ENCODE results near the gene ATP1A2. TPM values are rescaled to one million over a fixed set of nuclear protein-coding genes. Genes with fewer than 3 reads are reported as not detected.

ATP1A2 gene
- total and polyA plus RNA-seq, 3 donors from 2014 or later, result 13.2 to 27.9 (median 14.2) TPM

GRCh38 chr1:160093624-160094290 lies 21.8 kb upstream of the ATP1A2 start:
- 82 to 87% methylated on average over 10 to 21 of the region's 21 CpGs for WGBS, 2 donors
- Histone ChIP-seq H3K4me1 (peaks cover 15% of the 10 kb centered on the region), H3K27ac (no peak overlapping the region), H3K36me3 (ENCODE audit: low read depth, missing control alignments) (no peaks in the 10 kb centered on the region), H3K4me3 (no peak overlapping the region), H3K9me3 (no peaks in the 10 kb centered on the region), H3K27me3 (no peaks in the 10 kb centered on the region)
- no peak for TF ChIP-seq POLR2A (IDR thresholded peaks at IDR 0.05)
- no peak for TF ChIP-seq CTCF (IDR thresholded peaks at IDR 0.05)
- DNase-seq, result no peak
- intact Hi-C loops (cut with DNase I; ENCODE audit: low total_unique reads), result no loop called here

- Histone ChIP-seq H3K4me3 (no peak overlapping the region), H3K4me1 (peaks cover 17% of the 10 kb centered on the region), H3K27ac (no peak overlapping the region), H3K27me3 (no peaks in the 10 kb centered on the region), H3K36me3 (ENCODE audit: low read depth, missing control alignments) (no peaks in the 10 kb centered on the region), H3K9me3 (no peaks in the 10 kb centered on the region)
- no peak for DNase-seq
- intact Hi-C loops (cut with DNase I; ENCODE audit: low total_unique reads), result no loop called here
- TF ChIP-seq CTCF (IDR thresholded peaks at IDR 0.05) (no peak), POLR2A (IDR thresholded peaks at IDR 0.05) (no peak)
- WGBS, 2 donors, result 77 to 85% methylated on average over 4 of the region's 4 CpGs
Observed at GRCh38 chr1:160094291-160094625, 21.3 kb upstream of the ATP1A2 start.

- Histone ChIP-seq H3K36me3 (ENCODE audit: low read depth, missing control alignments) (no peaks in the 10 kb centered on the region), H3K27me3 (no peaks in the 10 kb centered on the region), H3K27ac (no peak overlapping the region), H3K4me1 (peaks cover 18% of the 10 kb centered on the region), H3K4me3 (no peak overlapping the region), H3K9me3 (no peaks in the 10 kb centered on the region)
- DNase-seq, result no peak
- intact Hi-C loops (cut with DNase I; ENCODE audit: low total_unique reads), result no loop called here
- WGBS, 2 donors, result 88 to 93% methylated on average over 11 to 14 of the region's 14 CpGs
- TF ChIP-seq CTCF (IDR thresholded peaks at IDR 0.05), result no peak
- no peak for TF ChIP-seq POLR2A (IDR thresholded peaks at IDR 0.05)
Observed at GRCh38 chr1:160094806-160095205, 20.8 kb upstream of the ATP1A2 start.

GRCh38 chr1:160095382-160096105 lies 20.0 kb upstream of the ATP1A2 start:
- 94% methylated on average over 4 of the region's 4 CpGs for WGBS, 2 donors
- intact Hi-C loops (cut with DNase I; ENCODE audit: low total_unique reads), result no loop called here
- peaks cover 18% of the 10 kb centered on the region for H3K4me1 ChIP-seq
- H3K9me3 ChIP-seq, result no peaks in the 10 kb centered on the region
- H3K36me3 ChIP-seq (ENCODE audit: low read depth, missing control alignments), result no peaks in the 10 kb centered on the region
- DNase-seq, result no peak
- no peak overlapping the region for H3K4me3 ChIP-seq
- no peak overlapping the region for H3K27ac ChIP-seq
- no peak for TF ChIP-seq POLR2A (IDR thresholded peaks at IDR 0.05)
- no peak for TF ChIP-seq CTCF (IDR thresholded peaks at IDR 0.05)
- H3K27me3 ChIP-seq, result no peaks in the 10 kb centered on the region
